ENCODE results near the gene MARCHF3. TPM values are rescaled to one million over a fixed set of nuclear protein-coding genes. Genes with fewer than 3 reads are reported as not detected.

Gene MARCHF3
- total and polyA plus RNA-seq, 2 donors (not counting 3 experiments of a cell fraction or from before 2014, with no cell fraction given) = 31.9 to 35.0 TPM

DNA sequence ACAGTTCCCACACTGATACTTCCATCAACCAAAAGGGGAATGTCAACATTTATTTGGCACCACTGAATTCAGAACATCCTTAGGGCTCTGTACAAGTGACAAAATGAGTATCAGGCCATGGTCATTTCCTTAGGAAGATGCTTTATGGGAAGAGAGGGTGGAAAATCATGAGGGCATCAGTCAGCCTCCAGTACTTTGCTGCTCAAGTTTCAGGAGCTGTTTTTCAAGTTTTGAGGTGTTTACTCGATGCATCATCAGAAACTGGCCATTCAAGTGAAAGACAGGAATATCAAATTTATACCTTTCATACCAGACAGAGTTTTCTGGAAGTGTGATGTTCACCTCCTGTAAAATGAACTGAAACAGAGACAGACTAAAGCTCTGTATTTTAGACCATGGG is 21.2 kb upstream of the MARCHF3 start:
- ChIA-PET POLR2A (no interaction called here), CTCF (no interaction called here)
- Histone ChIP-seq H3K4me1 (ENCODE audit: control insufficient read depth, extremely low read depth, insufficient read depth, low read length) (no peaks in the 10 kb centered on the region), H3K9ac (replicated peaks; ENCODE audit: extremely low read depth, insufficient read depth, low read length) (no peak overlapping the region), H3K9me1 (replicated peaks; ENCODE audit: control insufficient read depth, extremely low read depth, insufficient read depth, low read length) (no peaks in the 10 kb centered on the region), H3K9me3 (replicated peaks; ENCODE audit: control insufficient read depth, insufficient read depth, low read length) (no peaks in the 10 kb centered on the region), H2AFZ (ENCODE audit: low read depth, low read length) (no peak overlapping the region), H3K27me3 (ENCODE audit: control insufficient read depth in 2 of 2, insufficient read depth in 2 of 2, low read length in 2 of 2) (no peaks in the 10 kb centered on the region), H3K27ac (ENCODE audit: insufficient read depth, low read depth, low read length) (no peak overlapping the region), H3K4me3 (replicated peaks in 1 of 3; ENCODE audit: insufficient read depth in 1 of 3, low read depth in 1 of 3, low read length in 3 of 3) (no peak overlapping the region), H3K79me2 (ENCODE audit: control insufficient read depth, insufficient read depth, low read length) (no peaks in the 10 kb centered on the region), H3K36me3 (ENCODE audit: control insufficient read depth in 2 of 2, extremely low read depth in 1 of 2, insufficient read depth in 2 of 2, low read length in 2 of 2) (no peaks in the 10 kb centered on the region), H4K20me1 (replicated peaks; ENCODE audit: control insufficient read depth, extremely low read depth, insufficient read depth, low read length) (no peaks in the 10 kb centered on the region), H3K4me2 (ENCODE audit: insufficient read depth, low read length) (no peak overlapping the region)
- intact Hi-C loops (cut with micrococcal nuclease) (no loop called here), dilution Hi-C loops (cut with MboI; ENCODE audit: extremely low pct_ligation_motif_present, low sequenced_read_pairs) (no loop called here)
- DNase-seq (ENCODE audit: low read depth, low spot score) = no peak
- no peak for FAIRE-seq
- no TSS peak for BruUV-seq (replicated peaks)
- TF ChIP-seq FOS (IDR thresholded peaks at IDR 0.05; ENCODE audit: borderline replicate concordance, insufficient read depth, low read length) = no peak
- TF ChIP-seq GATA2 (IDR thresholded peaks at IDR 0.05; ENCODE audit: insufficient read depth, insufficient read length, low read depth, low read length) = no peak

DNA sequence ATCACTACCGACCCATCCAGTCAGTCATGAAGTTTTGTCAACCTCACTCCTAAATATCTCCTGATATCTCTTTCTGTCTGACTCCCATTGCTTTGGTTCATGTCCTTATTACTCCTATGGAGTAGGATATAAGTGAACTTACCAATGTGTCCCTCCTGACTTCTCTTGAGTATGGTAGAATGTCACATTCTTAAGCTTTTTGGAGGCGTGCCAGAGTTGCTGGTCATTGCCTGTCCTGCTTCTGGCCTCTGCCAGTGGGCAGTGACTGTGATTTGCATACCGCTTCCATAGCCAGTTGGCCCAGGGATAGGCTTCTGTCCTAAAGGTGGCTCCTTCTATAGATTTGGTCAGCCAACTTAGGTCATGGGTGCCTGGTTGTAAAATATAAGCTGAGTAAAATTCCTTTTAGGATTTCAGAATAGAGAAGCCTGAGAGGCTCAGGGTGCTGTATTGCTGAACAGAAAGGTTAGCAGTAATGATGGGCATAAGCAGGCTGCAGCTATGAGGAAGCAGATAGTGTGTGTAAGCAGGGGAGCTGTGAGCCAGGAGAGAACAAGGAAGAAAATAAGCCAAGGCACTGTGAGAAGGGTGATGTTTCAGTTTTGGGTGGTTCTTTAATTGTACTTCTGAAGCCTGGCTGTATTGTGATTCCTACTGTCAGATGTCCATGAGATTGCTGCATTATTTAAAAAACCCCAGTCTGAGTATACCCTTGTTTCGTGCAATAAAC is 16.1 kb upstream of the MARCHF3 start:
- Histone ChIP-seq H3K36me3 (ENCODE audit: control insufficient read depth in 2 of 2, extremely low read depth in 1 of 2, insufficient read depth in 2 of 2, low read length in 2 of 2) (no peaks in the 10 kb centered on the region), H3K4me2 (ENCODE audit: insufficient read depth, low read length) (no peak overlapping the region), H3K4me1 (ENCODE audit: control insufficient read depth, extremely low read depth, insufficient read depth, low read length) (peaks cover 11% of the 10 kb centered on the region), H3K27ac (ENCODE audit: insufficient read depth, low read depth, low read length) (no peak overlapping the region), H3K9me1 (replicated peaks; ENCODE audit: control insufficient read depth, extremely low read depth, insufficient read depth, low read length) (no peaks in the 10 kb centered on the region), H4K20me1 (replicated peaks; ENCODE audit: control insufficient read depth, extremely low read depth, insufficient read depth, low read length) (no peaks in the 10 kb centered on the region), H3K27me3 (ENCODE audit: control insufficient read depth in 2 of 2, insufficient read depth in 2 of 2, low read length in 2 of 2) (no peaks in the 10 kb centered on the region), H3K9ac (replicated peaks; ENCODE audit: extremely low read depth, insufficient read depth, low read length) (no peak overlapping the region), H3K9me3 (replicated peaks; ENCODE audit: control insufficient read depth, insufficient read depth, low read length) (no peaks in the 10 kb centered on the region), H2AFZ (ENCODE audit: low read depth, low read length) (no peak overlapping the region), H3K4me3 (replicated peaks in 1 of 3; ENCODE audit: insufficient read depth in 1 of 3, low read depth in 1 of 3, low read length in 3 of 3) (no peak overlapping the region), H3K79me2 (ENCODE audit: control insufficient read depth, insufficient read depth, low read length) (no peaks in the 10 kb centered on the region)
- TF ChIP-seq GATA2 (IDR thresholded peaks at IDR 0.05; ENCODE audit: insufficient read depth, insufficient read length, low read depth, low read length) = no peak
- TF ChIP-seq FOS (IDR thresholded peaks at IDR 0.05; ENCODE audit: borderline replicate concordance, insufficient read depth, low read length) = no peak
- TF ChIP-seq JUN (IDR thresholded peaks at IDR 0.05; ENCODE audit: borderline replicate concordance, insufficient read depth, insufficient read length, low read depth) = no peak
- TF ChIP-seq, protein P1, sequence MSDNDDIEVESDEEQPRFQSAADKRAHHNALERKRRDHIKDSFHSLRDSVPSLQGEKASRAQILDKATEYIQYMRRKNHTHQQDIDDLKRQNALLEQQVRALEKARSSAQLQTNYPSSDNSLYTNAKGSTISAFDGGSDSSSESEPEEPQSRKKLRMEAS (IDR thresholded peaks at IDR 0.05; ENCODE audit: insufficient read depth, insufficient read length) = no peak
- TF ChIP-seq MYC (IDR thresholded peaks at IDR 0.05; ENCODE audit: low read depth, low read length) = no peak
- TF ChIP-seq POLR2A (IDR thresholded peaks at IDR 0.05; ENCODE audit: low read depth, low read length) = no peak
- no peak for TF ChIP-seq POLR2AphosphoS5 (IDR thresholded peaks at IDR 0.05; ENCODE audit: insufficient read depth, low read depth, low read length)
- TF ChIP-seq EZH2 (IDR thresholded peaks at IDR 0.05; ENCODE audit: borderline replicate concordance, low read depth, low read length, severe bottlenecking) = no peak
- TF ChIP-seq, protein P2, sequence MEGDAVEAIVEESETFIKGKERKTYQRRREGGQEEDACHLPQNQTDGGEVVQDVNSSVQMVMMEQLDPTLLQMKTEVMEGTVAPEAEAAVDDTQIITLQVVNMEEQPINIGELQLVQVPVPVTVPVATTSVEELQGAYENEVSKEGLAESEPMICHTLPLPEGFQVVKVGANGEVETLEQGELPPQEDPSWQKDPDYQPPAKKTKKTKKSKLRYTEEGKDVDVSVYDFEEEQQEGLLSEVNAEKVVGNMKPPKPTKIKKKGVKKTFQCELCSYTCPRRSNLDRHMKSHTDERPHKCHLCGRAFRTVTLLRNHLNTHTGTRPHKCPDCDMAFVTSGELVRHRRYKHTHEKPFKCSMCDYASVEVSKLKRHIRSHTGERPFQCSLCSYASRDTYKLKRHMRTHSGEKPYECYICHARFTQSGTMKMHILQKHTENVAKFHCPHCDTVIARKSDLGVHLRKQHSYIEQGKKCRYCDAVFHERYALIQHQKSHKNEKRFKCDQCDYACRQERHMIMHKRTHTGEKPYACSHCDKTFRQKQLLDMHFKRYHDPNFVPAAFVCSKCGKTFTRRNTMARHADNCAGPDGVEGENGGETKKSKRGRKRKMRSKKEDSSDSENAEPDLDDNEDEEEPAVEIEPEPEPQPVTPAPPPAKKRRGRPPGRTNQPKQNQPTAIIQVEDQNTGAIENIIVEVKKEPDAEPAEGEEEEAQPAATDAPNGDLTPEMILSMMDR (IDR thresholded peaks at IDR 0.05; ENCODE audit: extremely low read depth in 1 of 2, insufficient read depth in 1 of 2, low read depth in 1 of 2, low read length in 2 of 2) = no peak
- no peak for FAIRE-seq
- BruUV-seq (replicated peaks) = no TSS peak
- DNase-seq (ENCODE audit: low read depth, low spot score) = no peak
- ChIA-PET CTCF (interaction anchor here (1.2 kb wide), 1 partner anchor 209 kb away, joined by 4 read pairs; no protein-coding TSS in a partner anchor), POLR2A (no interaction called here)
- intact Hi-C loops (cut with micrococcal nuclease) (no loop called here), dilution Hi-C loops (cut with MboI; ENCODE audit: extremely low pct_ligation_motif_present, low sequenced_read_pairs) (no loop called here)

Data from endothelial cell of umbilical vein (primary cell).